HG03342 (cell line): Measurements from ENCODE around the gene MAPT.
"Not testable (repeated sequence)": the region's sequence is repeated elsewhere in the genome, so short reads cannot be mapped to it uniquely, and the experiment has no call there.

ENCODE experiments used
- ATAC-seq: cut with Tn5 transposase; IDR thresholded peaks from one replicate; pipeline ENCODE4 v1.9.1; 2021; ENCODE audit warnings: mild to moderate bottlenecking, moderate library complexity; ENCODE audit not compliant: unreplicated experiment

The MAPT gene

DNA sequence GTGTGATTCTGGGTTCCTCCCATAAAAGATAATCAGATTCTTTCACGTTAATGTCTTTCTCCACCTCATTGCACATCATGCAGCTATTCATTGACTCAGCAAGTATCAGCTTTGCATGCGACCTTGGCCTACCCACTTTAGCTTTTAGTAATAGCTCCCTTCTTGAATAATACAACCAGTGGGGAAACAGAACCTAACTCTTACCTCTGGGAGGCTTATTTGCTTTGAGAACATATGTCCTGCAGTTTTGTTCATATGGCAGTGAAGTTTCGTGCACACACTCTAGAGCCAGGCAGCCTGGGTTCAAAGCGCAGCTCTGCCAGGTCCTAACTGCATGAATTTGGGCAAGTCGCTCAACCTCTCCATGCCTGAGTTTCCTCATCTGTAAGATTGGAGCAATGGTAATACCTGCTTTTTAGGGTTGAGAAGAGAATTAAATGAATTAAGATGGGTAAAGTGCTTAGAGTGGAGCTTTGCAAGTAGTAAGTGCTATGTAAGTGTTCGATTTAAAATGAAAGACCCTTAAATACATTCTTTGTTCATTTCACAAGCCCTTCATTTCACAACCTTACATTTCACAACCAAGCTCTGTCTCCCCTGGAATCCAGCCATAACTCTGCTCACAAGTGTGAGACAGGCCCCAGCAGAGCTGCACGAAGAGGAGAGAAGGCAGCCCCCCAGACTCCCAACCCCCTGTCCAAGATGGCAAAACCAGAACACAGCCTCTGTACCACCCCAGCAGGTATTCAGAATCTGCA, 29.3 kb downstream of the MAPT start:
- no peak for ATAC-seq

DNA sequence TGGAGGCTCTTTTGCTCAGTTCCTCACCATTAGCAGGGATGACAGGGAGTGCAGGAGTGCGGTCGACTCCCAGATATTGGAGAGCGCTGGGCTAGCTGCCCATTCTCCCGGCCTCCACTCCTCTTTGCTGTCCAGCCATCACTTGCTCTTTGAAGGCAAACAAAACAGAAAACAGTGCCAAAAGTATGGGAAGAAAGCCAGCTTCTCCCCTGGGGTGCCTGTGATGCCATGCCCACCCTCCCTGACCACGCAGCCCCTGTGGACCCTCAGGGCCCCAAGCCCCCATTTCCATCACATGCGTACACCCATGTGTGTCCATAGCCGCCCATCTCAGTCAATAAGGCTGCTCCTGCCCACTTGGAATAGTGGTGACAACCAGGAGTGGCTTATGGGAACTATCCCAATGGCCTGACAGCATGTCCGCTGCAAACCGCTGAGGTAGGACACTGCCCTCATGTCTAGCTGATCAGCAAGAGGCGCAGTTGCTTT, 30.0 kb downstream of the MAPT start:
- ATAC-seq: no peak

DNA sequence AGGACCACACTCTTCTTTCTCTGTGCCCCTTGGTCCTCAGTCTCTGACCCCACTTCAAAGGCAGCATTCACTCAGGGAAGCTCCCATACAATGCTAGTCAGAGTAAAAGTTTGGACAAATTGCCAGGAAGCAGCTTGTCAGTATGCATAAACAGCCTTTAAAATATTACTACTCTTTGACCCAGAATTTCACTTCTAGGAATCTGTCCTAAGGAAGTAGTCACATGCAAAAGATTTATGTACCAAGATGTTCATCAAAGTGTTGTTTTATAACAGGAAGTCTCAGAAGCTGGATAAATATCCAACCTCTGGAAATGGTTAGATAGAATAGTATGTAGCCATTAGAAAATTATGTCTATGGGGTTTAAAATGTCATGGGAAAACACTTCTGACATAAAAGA, 31.0 kb downstream of the MAPT start:
- no peak for ATAC-seq

DNA sequence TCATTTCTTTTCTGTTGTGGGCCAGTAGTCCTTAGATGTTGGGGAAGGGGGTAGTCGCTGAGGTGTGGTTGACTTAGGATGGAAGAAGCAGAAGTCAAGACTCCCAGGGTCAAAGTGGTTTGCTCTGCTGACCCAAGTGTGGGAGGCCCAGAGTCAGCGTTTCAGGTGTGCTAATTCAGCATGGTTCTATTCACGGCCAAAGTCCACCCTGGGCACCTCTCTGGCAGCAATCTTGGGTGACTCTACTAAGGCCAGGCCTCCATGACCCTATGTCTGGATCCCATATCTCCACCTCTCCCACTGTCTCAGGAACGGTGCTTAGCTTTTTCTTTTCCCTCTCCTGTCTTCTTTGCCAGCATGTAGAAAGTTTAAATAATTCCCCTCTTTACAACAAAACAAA, 32.9 kb downstream of the MAPT start:
- ATAC-seq: no peak

DNA sequence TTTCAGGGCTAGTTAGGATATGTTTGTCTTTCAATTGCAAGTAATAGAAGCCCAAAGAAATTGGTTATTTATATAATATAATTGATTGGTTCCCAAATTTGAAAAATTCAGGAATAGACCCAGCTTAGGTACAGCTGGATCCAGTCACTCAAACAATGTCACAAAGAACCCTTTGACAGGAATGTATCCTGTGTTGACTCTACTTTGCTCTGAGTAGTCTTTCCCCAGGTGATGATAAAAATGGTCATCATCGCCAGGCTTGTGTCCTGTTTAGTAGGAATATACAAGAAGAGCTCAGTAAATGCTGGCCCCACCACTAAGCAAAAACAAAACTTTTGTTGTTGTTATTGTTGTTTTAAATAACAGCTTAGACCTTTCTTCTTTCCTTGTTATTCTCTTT, 35.0 kb downstream of the MAPT start:
- ATAC-seq: no peak

DNA sequence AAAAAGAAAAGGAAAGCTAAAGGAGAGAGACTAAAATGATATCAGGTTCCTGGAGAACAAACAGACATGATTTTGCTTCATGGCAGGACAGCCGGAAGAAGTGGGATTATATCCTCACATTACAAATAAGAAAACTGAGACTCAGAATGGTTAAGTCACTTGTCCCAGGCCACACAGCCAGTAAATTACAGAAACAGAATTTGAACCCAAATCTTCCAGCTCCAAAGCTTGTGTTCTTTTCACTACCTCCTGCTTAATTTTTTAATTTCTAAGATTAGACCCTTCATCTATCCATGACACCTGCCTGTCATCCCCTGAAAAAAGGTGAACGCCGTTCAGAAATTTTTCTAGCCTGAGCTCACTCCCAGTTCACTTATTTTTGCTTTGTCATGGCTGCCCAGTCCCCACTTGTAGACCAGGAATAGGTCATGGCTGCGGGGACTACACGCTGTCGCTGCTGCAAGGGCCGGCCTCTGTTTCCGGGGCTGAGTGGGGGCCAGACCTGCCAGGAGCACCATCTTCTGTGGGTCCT, 36.1 kb downstream of the MAPT start:
- no peak for ATAC-seq

DNA sequence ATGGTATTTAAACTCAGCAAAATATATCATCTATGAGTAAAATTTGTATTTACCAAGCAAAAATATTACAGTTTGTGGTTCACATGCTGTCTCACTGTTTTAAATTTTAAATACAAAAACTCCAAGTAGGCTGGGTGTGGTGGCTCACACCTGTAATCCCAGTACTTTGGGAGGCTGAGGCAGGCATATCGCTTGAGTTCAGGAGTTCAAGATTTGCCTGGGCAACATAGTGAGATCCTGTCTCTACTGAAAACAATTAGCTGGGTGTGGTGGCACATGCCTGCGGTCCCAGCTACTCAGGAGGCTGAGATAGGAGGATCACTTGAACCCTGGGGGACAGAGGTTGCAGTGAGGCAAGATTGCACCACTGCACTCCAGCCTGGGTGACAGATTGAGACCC, 37.3 kb downstream of the MAPT start:
- ATAC-seq: no peak

DNA sequence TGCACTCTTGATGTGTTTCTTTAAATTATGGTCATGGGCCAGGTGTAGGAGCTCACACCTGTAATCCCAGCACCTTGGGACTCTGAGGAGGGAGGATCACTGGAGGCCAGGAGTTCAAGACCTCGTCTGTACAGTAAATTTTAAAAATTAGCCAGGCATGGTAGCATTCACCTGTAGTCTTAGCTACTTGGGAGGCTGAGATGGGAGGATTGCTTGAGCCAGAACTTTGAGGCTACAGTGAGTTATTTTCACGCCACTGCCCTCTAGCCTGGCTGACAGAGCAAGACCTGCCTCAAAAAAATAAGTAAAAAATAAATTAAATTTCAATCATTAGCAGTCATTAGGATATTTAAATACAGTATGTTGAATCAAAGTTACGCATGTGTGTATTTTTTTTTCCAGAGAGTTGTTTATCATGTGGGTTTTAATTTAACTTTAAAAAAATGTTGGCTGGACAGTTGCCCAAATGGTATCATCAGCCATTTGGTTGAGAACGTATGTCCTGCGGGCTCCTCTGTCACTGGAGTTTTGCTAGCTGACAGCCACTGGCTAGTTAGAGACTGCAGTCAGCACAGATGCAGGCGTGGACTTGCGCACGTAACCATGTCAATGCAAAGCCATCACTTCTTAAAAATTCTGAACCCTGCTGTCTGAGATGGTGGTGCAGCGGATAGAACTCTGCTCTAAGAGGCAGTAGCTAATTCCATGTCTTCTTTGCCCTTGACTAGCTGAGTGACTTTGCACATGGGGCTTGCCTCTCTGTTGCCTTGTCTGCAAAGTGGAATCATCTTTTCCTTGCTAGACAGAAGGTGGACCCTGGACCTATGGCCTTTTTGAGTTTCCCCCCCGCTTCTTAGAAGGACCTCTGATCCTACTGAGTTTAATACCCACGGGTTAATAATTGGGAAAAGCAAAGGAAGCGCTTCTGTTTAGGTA, 40.0 kb downstream of the MAPT start:
- ATAC-seq: no peak

DNA sequence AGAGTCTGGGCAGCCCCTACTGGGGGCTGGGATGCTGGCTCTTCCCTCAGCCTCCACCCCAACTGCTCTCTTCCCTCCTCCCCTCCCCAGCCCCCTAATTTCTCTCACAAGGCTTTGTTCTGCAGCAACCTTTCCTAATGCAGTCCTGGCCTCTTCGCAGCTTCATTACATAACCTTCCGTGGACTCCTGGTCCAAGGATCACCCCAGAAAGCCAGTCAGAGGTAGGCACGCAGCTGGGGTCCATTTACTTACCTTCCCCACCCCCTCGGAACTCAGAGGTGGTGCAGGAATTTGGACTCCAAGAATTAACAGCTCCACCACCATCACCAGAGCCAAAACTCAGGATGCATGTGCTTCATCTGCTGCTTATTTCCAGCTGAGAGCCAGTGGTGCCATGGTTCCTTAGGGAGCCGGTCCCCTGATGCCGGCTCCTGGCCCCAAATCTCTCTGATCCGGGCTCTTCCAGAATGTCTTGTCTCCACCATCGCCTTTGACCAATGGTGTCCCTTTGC, 40.9 kb downstream of the MAPT start:
- no peak for ATAC-seq

DNA sequence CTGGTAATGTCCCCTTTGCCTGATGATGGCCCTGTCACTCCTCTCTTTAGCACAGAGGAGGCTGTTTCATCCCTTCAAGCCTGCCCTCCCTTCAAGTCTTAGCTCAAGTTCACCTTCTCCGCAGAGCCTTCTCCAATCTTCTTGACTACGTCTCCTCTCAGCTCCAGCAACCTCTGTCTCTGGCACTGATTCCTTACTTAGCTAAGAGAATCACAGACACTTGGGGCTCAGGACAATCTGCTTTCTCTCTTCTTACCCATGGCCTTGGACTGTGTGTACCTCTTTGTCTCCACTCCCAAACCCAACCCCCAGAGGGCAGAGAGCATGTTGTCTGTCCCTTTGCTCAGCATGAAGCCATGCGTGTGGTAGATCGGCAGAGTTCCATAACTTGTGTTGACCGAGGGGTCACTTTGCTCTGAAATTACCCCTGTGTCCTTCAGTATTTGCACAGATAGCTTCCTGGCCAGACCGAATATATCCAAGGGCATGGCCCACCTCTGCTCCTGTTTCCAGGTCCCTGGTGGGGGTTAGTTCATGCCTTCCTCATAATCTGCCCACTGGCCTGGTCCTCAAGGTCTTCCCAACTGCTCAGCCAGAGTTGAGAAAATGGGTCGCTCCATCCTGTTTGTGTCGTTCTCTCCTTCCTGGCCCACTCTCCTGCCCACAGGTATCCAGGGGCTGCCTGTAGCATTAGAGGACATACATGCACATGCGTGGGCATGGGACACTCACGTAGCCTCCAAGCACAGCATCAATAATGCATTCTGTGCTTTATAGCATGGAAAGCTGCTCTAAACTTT, 41.6 kb downstream of the MAPT start:
- ATAC-seq: no peak

DNA sequence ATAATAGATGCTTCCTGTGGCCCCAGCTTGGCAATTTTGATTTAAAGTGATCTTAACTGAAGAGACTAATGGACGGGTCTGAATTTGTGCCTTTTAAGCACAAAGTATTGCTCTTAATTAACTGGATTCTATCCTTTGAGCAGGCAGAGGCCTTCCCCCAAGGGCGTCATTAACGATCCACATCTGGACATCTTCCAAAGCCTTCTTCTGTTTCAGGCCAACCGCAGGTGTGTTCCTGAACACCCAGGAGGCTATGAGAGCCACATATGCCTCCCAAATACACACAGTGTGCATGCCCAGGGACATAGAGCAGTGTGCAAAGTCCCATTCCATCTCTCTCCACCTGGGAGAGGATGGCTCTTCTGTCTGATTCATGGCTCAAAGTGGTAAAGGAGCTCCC, 42.3 kb downstream of the MAPT start:
- ATAC-seq: no peak

DNA sequence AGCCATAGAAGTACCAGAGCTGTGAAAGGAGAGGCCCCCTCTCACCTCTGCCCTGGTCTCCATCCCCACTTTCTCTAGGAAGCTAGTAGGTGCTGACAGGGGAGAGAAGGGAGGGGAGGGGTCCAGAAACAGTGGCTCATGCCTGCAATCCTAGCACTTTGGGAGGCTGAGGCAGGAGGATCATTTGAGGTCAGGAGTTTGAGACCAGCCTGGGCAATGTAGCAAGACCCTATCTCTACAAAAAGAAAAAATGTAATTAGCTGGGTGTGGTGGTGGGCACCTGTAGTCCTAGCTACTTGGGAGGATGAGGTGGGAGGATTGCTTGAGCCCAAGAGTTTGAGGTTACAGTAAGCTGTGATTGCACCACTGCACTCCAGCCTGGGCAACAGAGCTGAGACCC, 42.8 kb downstream of the MAPT start:
- ATAC-seq: not testable (repeated sequence)

DNA sequence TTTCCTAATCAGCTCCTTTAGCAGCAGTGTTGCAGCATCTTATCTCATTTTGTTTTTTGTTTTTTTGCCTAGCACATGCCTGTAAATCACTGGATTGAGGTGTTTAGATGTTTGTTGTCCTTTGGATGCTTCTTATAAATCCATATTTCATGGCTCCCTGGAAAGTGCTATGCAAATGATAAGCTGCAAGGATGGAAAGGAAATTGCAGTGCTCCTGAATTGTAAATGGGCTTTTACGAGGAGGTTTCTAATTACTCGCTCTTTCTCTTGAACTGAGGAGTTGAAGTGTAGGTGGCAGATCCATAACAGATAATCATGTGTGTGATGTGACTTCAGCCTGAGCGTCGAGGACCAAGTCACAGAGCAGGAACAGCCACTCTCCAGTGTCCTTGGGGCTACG, 45.0 kb downstream of the MAPT start:
- no peak for ATAC-seq

DNA sequence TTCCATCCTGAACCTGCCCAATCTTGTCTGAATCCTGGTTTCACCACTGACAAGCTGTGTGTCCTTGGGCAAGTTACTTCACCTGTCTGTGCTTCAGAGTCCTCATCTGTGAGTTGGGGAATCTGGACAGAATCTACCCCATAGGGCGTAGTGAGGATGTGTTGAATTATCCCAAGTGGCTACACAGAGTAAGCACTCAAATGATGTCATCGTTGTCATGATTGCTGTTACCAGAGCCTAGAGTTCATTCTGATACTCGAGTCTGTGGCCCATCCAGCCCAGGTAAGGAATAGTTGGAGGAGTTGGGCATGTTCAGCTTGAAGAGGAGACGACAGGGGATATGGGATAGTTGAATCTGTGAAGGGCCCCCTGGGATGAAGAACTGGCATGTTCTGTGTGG, 45.9 kb downstream of the MAPT start:
- no peak for ATAC-seq

DNA sequence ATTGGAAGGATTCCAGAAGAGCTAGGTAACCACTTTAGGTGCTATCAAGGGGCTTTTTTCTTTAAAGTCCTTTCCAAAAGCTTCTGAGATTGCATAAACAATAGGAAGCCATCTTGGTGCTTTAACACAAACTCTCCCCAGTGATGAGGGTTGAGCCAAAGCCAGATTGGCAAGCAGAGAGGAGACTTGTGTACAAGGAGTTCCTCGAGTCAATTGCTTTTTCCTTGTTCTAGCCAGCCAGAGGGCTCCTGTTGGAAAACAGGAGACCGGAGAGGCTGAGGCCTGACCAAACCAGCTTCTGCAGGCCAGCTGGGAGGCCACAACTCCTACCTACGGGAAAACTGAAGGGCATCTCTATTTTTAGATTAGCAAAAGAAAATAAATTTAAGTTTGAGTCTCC, 46.5 kb downstream of the MAPT start:
- ATAC-seq: no peak

DNA sequence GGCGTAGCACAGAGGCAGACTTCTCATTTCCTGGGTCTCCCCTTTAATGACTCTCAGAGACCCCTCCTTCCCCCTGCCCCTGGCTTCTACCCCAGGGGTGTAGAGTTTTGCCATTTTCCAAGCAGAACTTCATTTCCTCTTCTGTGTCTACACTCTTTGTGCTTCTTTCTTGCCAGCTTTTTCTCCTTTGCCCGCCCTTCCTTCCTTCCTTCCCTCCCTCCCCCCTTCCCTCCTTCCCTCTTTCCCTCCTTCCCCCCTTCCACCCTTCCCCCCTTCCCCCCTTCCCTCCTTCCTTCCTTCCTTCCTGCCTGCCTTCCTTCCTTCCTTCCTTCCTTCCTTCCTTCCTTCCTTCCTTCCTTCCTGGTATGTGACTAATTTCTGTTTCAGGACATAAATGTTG, 47.0 kb downstream of the MAPT start:
- ATAC-seq: no peak

DNA sequence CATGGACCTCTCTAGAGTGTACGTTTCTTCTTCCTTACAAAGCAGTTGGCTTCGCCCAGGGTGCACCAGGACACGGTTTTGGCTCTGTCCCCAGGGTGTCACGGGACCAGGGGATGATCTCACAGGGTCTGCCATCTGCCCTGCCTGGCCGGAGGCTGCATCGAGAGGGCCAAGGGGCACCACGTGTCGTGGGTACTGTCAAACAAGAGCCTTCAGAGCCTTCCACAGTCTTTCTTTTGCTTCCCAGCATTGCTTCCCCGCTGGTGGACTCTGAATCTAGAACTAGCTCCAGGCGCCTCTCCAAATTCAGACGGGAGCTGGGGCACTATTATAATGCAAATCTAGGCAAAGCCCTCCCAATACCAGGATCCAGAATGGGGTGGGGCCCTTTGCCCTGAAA, 47.9 kb downstream of the MAPT start:
- no peak for ATAC-seq

DNA sequence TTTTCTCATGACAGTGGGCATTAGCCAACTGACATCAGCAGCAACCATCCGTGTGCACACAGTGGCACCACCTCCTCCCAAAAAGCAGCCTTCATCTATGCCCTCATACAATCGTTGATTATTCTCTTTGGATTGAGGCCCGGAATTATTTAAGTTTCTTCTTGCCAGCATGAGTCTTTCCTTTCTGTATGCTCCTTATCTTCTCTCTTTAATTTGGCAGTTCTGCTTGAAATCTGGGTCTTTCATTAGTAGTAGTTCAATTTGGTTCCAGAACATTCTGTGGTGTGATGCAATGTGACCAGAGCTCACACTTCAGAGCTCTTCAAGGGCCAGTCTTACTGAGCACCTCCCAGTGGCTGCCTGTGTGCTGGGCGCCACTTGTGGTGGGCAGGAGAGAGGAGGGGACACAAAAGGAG, 52.5 kb downstream of the MAPT start:
- ATAC-seq: no peak

DNA sequence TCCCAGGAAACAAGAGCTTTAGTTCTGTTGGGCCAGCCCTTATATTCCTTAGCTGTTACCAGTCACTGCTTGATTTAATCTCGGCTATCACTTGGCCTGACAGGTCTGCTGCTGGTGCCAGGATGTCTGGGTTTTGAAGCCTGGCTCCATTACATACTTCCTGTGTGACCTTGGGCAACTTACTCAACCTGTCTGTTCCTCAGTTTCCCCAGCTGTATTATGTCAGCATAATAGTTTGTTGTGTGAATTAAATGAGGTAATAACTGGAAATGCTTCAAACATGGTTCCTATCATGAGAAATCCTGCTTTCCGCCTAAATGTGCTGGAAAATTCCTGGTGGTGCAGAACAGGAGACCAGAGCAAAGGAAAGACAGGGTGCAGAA, 54.1 kb downstream of the MAPT start:
- ATAC-seq: no peak

DNA sequence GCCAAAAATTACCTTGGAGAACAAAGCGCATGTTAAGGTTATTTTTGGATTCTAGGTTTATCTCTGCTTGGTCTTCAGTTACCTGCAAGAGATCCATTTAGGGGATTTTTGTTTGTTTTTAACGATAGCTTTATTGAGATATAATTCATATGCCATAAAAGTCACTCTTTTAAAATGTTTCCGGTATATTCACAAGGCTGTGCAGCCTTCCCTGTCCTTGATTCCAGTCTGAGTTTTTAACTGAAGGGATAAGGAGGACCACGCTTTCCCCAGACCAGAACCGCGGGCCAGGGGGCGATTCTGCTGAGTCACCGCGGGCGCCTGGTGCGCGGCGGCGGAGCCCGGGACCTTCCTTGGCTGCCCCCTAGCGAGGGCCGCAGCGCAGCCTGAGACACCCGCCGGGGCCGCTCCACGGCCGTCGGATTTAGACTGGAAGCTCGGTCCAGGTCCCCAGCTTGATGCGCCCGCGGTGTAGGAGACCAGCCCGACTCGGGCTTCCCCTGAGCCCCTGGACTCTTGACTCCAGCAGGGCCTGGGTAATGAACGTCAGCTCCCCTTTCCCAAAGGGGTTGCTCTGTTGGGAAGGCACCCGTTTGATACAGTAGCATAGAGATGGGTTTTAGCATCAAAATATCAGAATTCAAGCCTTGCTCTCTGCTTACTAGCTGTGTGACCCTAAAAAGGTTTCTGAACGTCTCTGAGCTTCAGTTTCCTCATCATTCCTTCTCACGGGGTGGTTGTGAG, 54.7 kb downstream of the MAPT start:
- ATAC-seq: no peak
